DOHH2 (cell line): Measurements from ENCODE around the gene TMC3.

ENCODE experiments used
- CTCF ChIP-seq: fragments of 200-600 bp; sonication (generic); IDR thresholded peaks from one replicate; pipeline ENCODE4 v1.5.1; 2014; ENCODE audit warnings: antibody characterized with exemption, mild to moderate bottlenecking, low read depth, low read length; ENCODE audit not compliant: poor library complexity, severe bottlenecking
- EZH2phosphoT487 ChIP-seq: fragments of 200-600 bp; sonication (generic); IDR thresholded peaks from 2 replicates; pipeline ENCODE4 v1.6.1; 2017; ENCODE audit warnings: borderline replicate concordance, mild to moderate bottlenecking, antibody characterized with exemption, low read length, moderate library complexity, mixed read lengths

- TF ChIP-seq EZH2phosphoT487 (no peak), CTCF (no peak)
These were observed 2.2 kb upstream of the TMC3 start for GRCh38 chr15:81376231-81376630.
